Kidney (tissue), 14 donors: ENCODE results near the gene TAS2R9. TPM values are rescaled to one million over a fixed set of nuclear protein-coding genes. Genes with fewer than 3 reads are reported as not detected.

Source experiments
- DNase-seq, 5 donors: peaks; one replicate each; pipeline ENCODE4 v3.0.0-alpha.2; 2013 to 2020
- FAIRE-seq: peaks from 2 replicates; lab custom pipeline; 2012; peaks lifted over from hg19 to GRCh38; lab: Jason Lieb, UNC
- H3K27ac ChIP-seq, 2 donors: one replicate each; pipeline ENCODE4 v1.7.0; 2013; ENCODE audit warnings: low read depth in 2 of 2, low read length in 2 of 2, inconsistent platforms in 1 of 2
- H3K27me3 ChIP-seq: one replicate; pipeline ENCODE4 v1.7.1; 2013; ENCODE audit warnings: low read length, inconsistent platforms; ENCODE audit not compliant: control insufficient read depth, insufficient read depth
- H3K36me3 ChIP-seq, 3 donors: one replicate each; pipeline versions ENCODE4 v1.7.0 to v1.7.1; 2013; ENCODE audit warnings: low read length in 3 of 3, control low read depth in 1 of 3, inconsistent platforms in 1 of 3; ENCODE audit not compliant: insufficient read depth in 3 of 3, control insufficient read depth in 2 of 3
- H3K4me1 ChIP-seq, 3 donors: one replicate each; pipeline versions ENCODE4 v1.7.0 to v1.7.1; 2013; ENCODE audit warnings: low read length in 3 of 3, inconsistent platforms in 1 of 3, low read depth in 1 of 3; ENCODE audit not compliant: control insufficient read depth in 2 of 3, insufficient read depth in 2 of 3
- H3K4me3 ChIP-seq, 3 donors: one replicate each; pipeline versions ENCODE4 v1.7.0 to v1.8.1; 2013; ENCODE audit warnings: low read length in 3 of 3, control low read depth in 1 of 3, inconsistent platforms in 1 of 3
- H3K9ac ChIP-seq, 3 donors: one replicate each; pipeline versions ENCODE4 v1.7.0 to v1.7.1; 2013; ENCODE audit warnings: low read length in 3 of 3, control low read depth in 1 of 3, inconsistent platforms in 1 of 3
- H3K9me3 ChIP-seq, 3 donors: one replicate each; pipeline versions ENCODE4 v1.7.0 to v1.7.1; 2013; ENCODE audit warnings: low read length in 3 of 3, control low read depth in 1 of 3, inconsistent platforms in 1 of 3; ENCODE audit not compliant: control insufficient read depth in 2 of 3, insufficient read depth in 1 of 3
- intact Hi-C: fragments of 100-400 bp; cut with DNase I; formaldehyde crosslinking; loops from one replicate; pipeline ENCODE4 v1.11.1; 2022
- polyA plus RNA-seq: library from polyadenylated mRNA; stranded (reverse); fragments of 350-450 nt; fragmentation: Illumina TruSeq; extraction: RNeasy Lipid Tissue Mini Kit (QIAGEN cat#74804); gene quantifications from one replicate; pipeline ENCODE4 v1.2.3, GENCODE V29; 2014; ENCODE audit warnings: low read depth, low replicate concordance; ENCODE audit not compliant: insufficient read depth
- total RNA-seq: library from RNA; stranded (reverse); fragmentation: NEBNext Ultra II Directional; extraction: Animal tissue kit (Norgen Biotek cat#: 25700); gene quantifications from one replicate; pipeline ENCODE4 v1.2.1, GENCODE V29; 2021
- TF ChIP-seq, protein P1 (sequence below): IDR thresholded peaks from 3 replicates; pipeline ENCODE4 v1.5.1; 2012; ENCODE audit warnings: mild to moderate bottlenecking, moderate library complexity, borderline replicate concordance; ENCODE audit not compliant: insufficient read depth; ENCODE audit errors: extremely low read depth
- donor health status: control.
- donor health status: control.
- donor health status: control.
- donor health status: control.
- donor health status: control.
- donor health status: DM: yes; HTN: yes; CAD: no.
- donor health status: Normal renal cell carcinoma (clear cell type).

The TAS2R9 gene
- total and polyA plus RNA-seq, 2 donors from 2014 or later: not detected

- TF ChIP-seq, protein P1, sequence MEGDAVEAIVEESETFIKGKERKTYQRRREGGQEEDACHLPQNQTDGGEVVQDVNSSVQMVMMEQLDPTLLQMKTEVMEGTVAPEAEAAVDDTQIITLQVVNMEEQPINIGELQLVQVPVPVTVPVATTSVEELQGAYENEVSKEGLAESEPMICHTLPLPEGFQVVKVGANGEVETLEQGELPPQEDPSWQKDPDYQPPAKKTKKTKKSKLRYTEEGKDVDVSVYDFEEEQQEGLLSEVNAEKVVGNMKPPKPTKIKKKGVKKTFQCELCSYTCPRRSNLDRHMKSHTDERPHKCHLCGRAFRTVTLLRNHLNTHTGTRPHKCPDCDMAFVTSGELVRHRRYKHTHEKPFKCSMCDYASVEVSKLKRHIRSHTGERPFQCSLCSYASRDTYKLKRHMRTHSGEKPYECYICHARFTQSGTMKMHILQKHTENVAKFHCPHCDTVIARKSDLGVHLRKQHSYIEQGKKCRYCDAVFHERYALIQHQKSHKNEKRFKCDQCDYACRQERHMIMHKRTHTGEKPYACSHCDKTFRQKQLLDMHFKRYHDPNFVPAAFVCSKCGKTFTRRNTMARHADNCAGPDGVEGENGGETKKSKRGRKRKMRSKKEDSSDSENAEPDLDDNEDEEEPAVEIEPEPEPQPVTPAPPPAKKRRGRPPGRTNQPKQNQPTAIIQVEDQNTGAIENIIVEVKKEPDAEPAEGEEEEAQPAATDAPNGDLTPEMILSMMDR: no peak
- intact Hi-C loops: no loop called here
- Histone ChIP-seq H3K4me1 (no peaks in the 10 kb centered on the region), H3K9ac (no peak overlapping the region), H3K27me3 (no peaks in the 10 kb centered on the region), H3K36me3 (no peaks in the 10 kb centered on the region), H3K9me3 (no peaks in the 10 kb centered on the region), H3K4me3 (no peak overlapping the region), H3K27ac (no peak overlapping the region)
- DNase-seq (no peak), FAIRE-seq (no peak)
These were observed 26.7 kb downstream of the TAS2R9 start for GRCh38 chr12:10783252-10783651.

DNA sequence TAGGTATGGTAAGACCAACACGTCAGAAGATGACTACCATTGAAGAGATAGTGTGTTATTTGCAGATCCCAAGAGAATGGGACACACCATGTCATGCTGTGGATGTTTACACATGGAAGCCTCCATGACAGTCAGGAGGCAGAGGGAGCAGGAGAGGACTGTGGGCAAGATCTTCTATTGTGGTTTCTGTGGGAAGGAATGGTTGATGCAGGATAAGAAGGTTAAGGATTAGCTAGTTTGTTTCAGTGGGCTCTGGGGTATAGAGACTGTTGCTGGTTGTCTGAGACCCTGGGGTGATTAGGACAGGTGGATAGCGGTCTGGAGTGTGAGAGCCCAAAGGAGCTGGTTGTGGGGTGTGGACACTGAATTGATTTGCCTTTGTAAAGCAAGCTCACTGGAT lies 30.9 kb downstream of the TAS2R9 start:
- H3K4me1 ChIP-seq: no peaks in the 10 kb centered on the region
- FAIRE-seq: no peak
- no peaks in the 10 kb centered on the region for H3K9me3 ChIP-seq
- H3K9ac ChIP-seq: no peak overlapping the region
- DNase-seq: no peak
- intact Hi-C loops: loop anchor here (10.0 kb wide), 1 partner anchor 706 kb away; no protein-coding TSS in a partner anchor
- H3K4me3 ChIP-seq: no peak overlapping the region
- TF ChIP-seq, protein P1: no peak
- H3K27me3 ChIP-seq: no peaks in the 10 kb centered on the region
- no peaks in the 10 kb centered on the region for H3K36me3 ChIP-seq
- no peak overlapping the region for H3K27ac ChIP-seq

- no peak overlapping the region for H3K9ac ChIP-seq
- H3K27ac ChIP-seq: no peak overlapping the region
- H3K36me3 ChIP-seq: no peaks in the 10 kb centered on the region
- no peaks in the 10 kb centered on the region for H3K9me3 ChIP-seq
- H3K4me3 ChIP-seq: no peak overlapping the region
- intact Hi-C loops: loop anchor here (10.0 kb wide), 1 partner anchor 714 kb away; no protein-coding TSS in a partner anchor
- FAIRE-seq: peak; percentile 96
- H3K4me1 ChIP-seq: no peaks in the 10 kb centered on the region
- H3K27me3 ChIP-seq: no peaks in the 10 kb centered on the region
- TF ChIP-seq, protein P1: peak; percentile 45
- peak in 2 of 5 donors; percentile 21 to 55 for DNase-seq
These were observed 38.7 kb downstream of the TAS2R9 start for GRCh38 chr12:10771132-10771733.
